K562 (cell line): Measurements from ENCODE around the gene PASD1. TPM values are rescaled to one million over a fixed set of nuclear protein-coding genes. Genes with fewer than 3 reads are reported as not detected.

Experiments used
- ATAC-seq: fragments of 200-7000 bp; cut with Tn5 transposase; 3 replicates; pipeline ENCODE4 v1.9.1; 2020; ENCODE audit warnings: moderate library complexity
- BruUV-seq: library from RNA; stranded (reverse); fragments of 400-500 nt; replicated peaks from 2 replicates; lab custom pipeline; 2021; lab: Mats Ljungman, UMichigan
- CTCF ChIA-PET: fragments of 300-600 bp; formaldehyde crosslinking; extraction: SDS; loops from one replicate; lab custom pipeline; 2021; ENCODE audit warnings: low intra/inter-chr PET ratio; lab: Yijun Ruan, JAX
- POLR2A ChIA-PET: fragments of 300-600, 350-650 bp; sonication (Branson Sonifier 250); formaldehyde crosslinking; extraction: SDS; loops from one replicate; lab custom pipeline; 2021; ENCODE audit warnings: antibody characterized with exemption, inconsistent platforms; lab: Yijun Ruan, JAX
- DNase-seq, 4 experiments: peaks; one replicate each; pipeline versions ENCODE4 v3.0.0 to v3.0.0-alpha.2; 2011 to 2018; ENCODE audit warnings: low spot score in 3 of 4, mixed read lengths in 3 of 4; ENCODE audit errors: extremely low read depth in 1 of 4
- FAIRE-seq: peaks from 2 replicates; lab custom pipeline; 2011; peaks lifted over from hg19 to GRCh38; lab: Jason Lieb, UNC
- H2AFZ ChIP-seq: 2 replicates; pipeline ENCODE4 v1.6.0; 2011; ENCODE audit warnings: low read depth, low read length, control low read depth, inconsistent platforms
- H3K27ac ChIP-seq: fragments of 200-600 bp; 3 replicates; pipeline ENCODE4 v1.8.0; 2011; ENCODE audit warnings: low read depth, mild to moderate bottlenecking, control low read depth, inconsistent platforms, low read length, moderate library complexity, mixed read lengths; ENCODE audit errors: extremely low read depth
- H3K27me3 ChIP-seq, 2 experiments: fragments of 300-600 bp in 1 of 2; 2 replicates in 1 of 2; 3 replicates in 1 of 2; pipeline versions ENCODE4 v1.6.0 to v1.8.0; 2011; ENCODE audit warnings: inconsistent platforms in 2 of 2, low read length in 2 of 2, mild to moderate bottlenecking in 1 of 2, mixed read lengths in 1 of 2, moderate library complexity in 1 of 2; ENCODE audit not compliant: control insufficient read depth in 2 of 2, insufficient read depth in 2 of 2
- H3K36me3 ChIP-seq: fragments of 300-600 bp; 3 replicates; pipeline ENCODE4 v1.8.0; 2011; ENCODE audit warnings: mild to moderate bottlenecking, low read length, inconsistent platforms; ENCODE audit not compliant: control insufficient read depth, insufficient read depth
- H3K4me1 ChIP-seq, 2 experiments: fragments of 200-600 bp in 1 of 2; replicated peaks in 1 of 2; 2 replicates in 1 of 2; 3 replicates in 1 of 2; pipeline versions ENCODE4 v1.5.1 to v1.8.0; 2011; ENCODE audit warnings: inconsistent platforms in 2 of 2, low read length in 2 of 2, mild to moderate bottlenecking in 1 of 2, mixed read lengths in 1 of 2, moderate library complexity in 1 of 2; ENCODE audit not compliant: control insufficient read depth in 2 of 2, insufficient read depth in 2 of 2
- H3K4me2 ChIP-seq: 2 replicates; pipeline ENCODE4 v1.6.1; 2011; ENCODE audit warnings: low read length, control low read depth, inconsistent platforms, mixed read lengths; ENCODE audit not compliant: insufficient read depth
- H3K4me3 ChIP-seq: fragments of 200-600 bp; sonication (generic), shearing (Covaris generic); 2 replicates; pipeline ENCODE4 v1.5.1; 2016; ENCODE audit warnings: control low read depth, inconsistent platforms
- H3K79me2 ChIP-seq: fragments of 200-600 bp; 3 replicates; pipeline ENCODE4 v1.8.0; 2011; ENCODE audit warnings: low read length, inconsistent platforms; ENCODE audit not compliant: control insufficient read depth, insufficient read depth
- H3K9ac ChIP-seq, 2 experiments: 2 replicates each; pipeline versions ENCODE4 v1.6.0 to v1.6.1; 2011; ENCODE audit warnings: low read depth in 2 of 2, low read length in 2 of 2, control low read depth in 1 of 2, inconsistent platforms in 1 of 2, mild to moderate bottlenecking in 1 of 2, mixed read lengths in 1 of 2; ENCODE audit not compliant: insufficient read depth in 1 of 2
- H3K9me1 ChIP-seq: one replicate; pipeline ENCODE4 v1.6.0; 2011; ENCODE audit warnings: inconsistent platforms, mild to moderate bottlenecking, low read length, moderate library complexity; ENCODE audit not compliant: control insufficient read depth, insufficient read depth
- H3K9me3 ChIP-seq: replicated peaks from 2 replicates; pipeline ENCODE4 v1.5.1; 2011; ENCODE audit warnings: low read depth, low read length, inconsistent platforms; ENCODE audit not compliant: control insufficient read depth, insufficient read depth
- H4K20me1 ChIP-seq: replicated peaks from 2 replicates; pipeline ENCODE4 v1.6.1; 2011; ENCODE audit warnings: low read length, inconsistent platforms, mixed read lengths; ENCODE audit not compliant: control insufficient read depth, insufficient read depth
- CTCF ChIP-seq, 3 experiments: IDR thresholded peaks in 2 of 3; conservative IDR thresholded peaks in 1 of 3; 2 replicates each; pipeline ENCODE4 v1.5.1; 2011 to 2012; ENCODE audit warnings: low read length in 3 of 3, mild to moderate bottlenecking in 3 of 3, control low read depth in 2 of 3, improper control_type of control experiment in 1 of 3, inconsistent platforms in 1 of 3, low read depth in 1 of 3, mixed read lengths in 1 of 3, moderate library complexity in 1 of 3; ENCODE audit not compliant: insufficient read depth in 2 of 3
- DEAF1 ChIP-seq: fragments of 450-650 bp; formaldehyde crosslinking; IDR thresholded peaks from 2 replicates; pipeline ENCODE4 v1.4.0; 2020; ENCODE audit warnings: mild to moderate bottlenecking, moderate library complexity
- FUS ChIP-seq: fragments of 200-400 bp; formaldehyde crosslinking; optimal IDR thresholded peaks from 2 replicates; pipeline ENCODE3; 2017; ENCODE audit warnings: low read depth, low read length
- KLF1 ChIP-seq: fragments of 450-650 bp; IDR thresholded peaks from 2 replicates; pipeline ENCODE4 v1.6.1; 2016; ENCODE audit warnings: missing genetic modification characterization, missing compliant biosample characterization
- RAD21 ChIP-seq, 2 experiments: fragments of 250-450 bp in 1 of 2; fragments of 450-650 bp in 1 of 2; sonication (Bioruptor Pico) in 1 of 2; formaldehyde crosslinking in 1 of 2; IDR thresholded peaks in 1 of 2; conservative IDR thresholded peaks in 1 of 2; 2 replicates each; pipeline versions ENCODE4 v1.4.0 to v1.8.0; 2020 to 2022; ENCODE audit warnings: mild to moderate bottlenecking in 2 of 2, moderate library complexity in 1 of 2
- REST ChIP-seq, 2 experiments: fragments of 450-650 bp; formaldehyde crosslinking in 1 of 2; IDR thresholded peaks; 2 replicates each; pipeline versions ENCODE4 v1.4.0 to v1.6.1; 2014 to 2020; ENCODE audit warnings: mild to moderate bottlenecking in 2 of 2, borderline replicate concordance in 1 of 2, low read depth in 1 of 2
- SMC3 ChIP-seq: conservative IDR thresholded peaks from 2 replicates; pipeline ENCODE4 v1.6.1; 2011; ENCODE audit warnings: low read depth, low read length, improper control_type of control experiment; ENCODE audit not compliant: insufficient read depth
- ZNF695 ChIP-seq: fragments of 450-650 bp; formaldehyde crosslinking; IDR thresholded peaks from 2 replicates; pipeline ENCODE4 v1.4.0; 2020; ENCODE audit warnings: mild to moderate bottlenecking, moderate library complexity
- WGBS: fragments of 100-300 bp; shearing (Covaris generic); methylation state at CpG from one replicate; pipeline ENCODE4 v1.1.6; 2016; ENCODE audit warnings: low coverage, mixed read lengths; ENCODE audit not compliant: insufficient coverage; ENCODE audit errors: missing lambda C conversion rate; 5-methylcytosine and 5-hydroxymethylcytosine counted together
- in situ Hi-C: fragments of 300-500 bp; cut with MboI; formaldehyde crosslinking; loops from 4 replicates; pipeline ENCODE4 v1.15.0; 2018; ENCODE audit warnings: inconsistent platforms, mixed read lengths
- intact Hi-C: fragments of 100-400 bp; cut with micrococcal nuclease; formaldehyde crosslinking; loops from 2 replicates; pipeline ENCODE4 v1.14.2; 2022
- polyA plus RNA-seq, 8 experiments: library from polyadenylated mRNA; depleted of rRNA in 4 of 8; stranded (reverse) in 5 of 8; unstranded in 3 of 8; fragments of >200 nt; fragmentation: Nextera tagmentation in 2 of 8; fragmentation: Illumina TruSeq in 1 of 8; extraction: Ambion mirVana in 2 of 8; extraction: Trizol in 1 of 8; gene quantifications; 2 replicates each; pipeline versions ENCODE4 v1.2.1 to v1.2.3, GENCODE V29; 2011 to 2014; ENCODE audit warnings: inconsistent platforms in 1 of 8, missing spikeins in 1 of 8
- total RNA-seq, 7 experiments: library from RNA; depleted of rRNA in 6 of 7; stranded (reverse); fragments of >200 nt in 6 of 7; fragmentation: Illumina TruSeq in 2 of 7; extraction: Trizol in 2 of 7; gene quantifications; 2 replicates each; pipeline versions ENCODE4 v1.2.1 to v1.2.3, GENCODE V29; 2011 to 2021; ENCODE audit warnings: low replicate concordance in 1 of 7

PASD1 gene
- total and polyA plus RNA-seq, 9 of the 15 experiments (the other 6 are each of a cell fraction or from before 2014, with no cell fraction given): 1.7 to 12.8 (median 9.6) TPM

- intact Hi-C loops (loop anchor here (1.0 to 10.0 kb wide), 3 partner anchors 175 to 906 kb away; no protein-coding TSS in a partner anchor), in situ Hi-C loops (loop anchor here (5.0 to 25.0 kb wide), 4 partner anchors 174 to 919 kb away; no protein-coding TSS in a partner anchor)
- Histone ChIP-seq H3K9me1 (peaks cover 3% of the 10 kb centered on the region), H2AFZ (no peak overlapping the region), H3K4me3 (no peak overlapping the region), H3K4me2 (no peak overlapping the region), H4K20me1 (no peaks in the 10 kb centered on the region; the same call in 1 of the 2 replicates), H3K27ac (no peak overlapping the region), H3K9me3 (no peaks in the 10 kb centered on the region), H3K36me3 (no peaks in the 10 kb centered on the region), H3K9ac (no peak overlapping the region), H3K27me3 (peaks cover 0 to 12% of the 10 kb centered on the region in 2 experiments; a peak in 2 of 5 replicates), H3K79me2 (no peaks in the 10 kb centered on the region), H3K4me1 (peaks cover 0 to 5% of the 10 kb centered on the region in 2 experiments; a peak in 3 of 5 replicates)
- POLR2A ChIA-PET: no interaction called here
- TF ChIP-seq ZNF695 (CRISPR knock-in tag): no peak
- TF ChIP-seq SMC3: peak; percentile 95
- peak; percentile 64; the same call in 1 of the 2 replicates for TF ChIP-seq DEAF1 (CRISPR knock-in tag)
- peak; percentile 65 to 82 (median 81) for TF ChIP-seq CTCF (IDR thresholded peaks at IDR 0.05 in 2 of 3, conservative IDR thresholded peaks at IDR 0.05 in 1 of 3; ENCODE audit: insufficient read depth in 2 of 3, low read depth in 1 of 3, low read length in 3 of 3)
- TF ChIP-seq KLF1 (tag): peak; percentile 75
- TF ChIP-seq REST (IDR thresholded peaks at IDR 0.05; ENCODE audit: borderline replicate concordance): peak; percentile 84
- TF ChIP-seq REST (CRISPR knock-in tag; IDR thresholded peaks at IDR 0.05; ENCODE audit: low read depth): no peak
- no peak for TF ChIP-seq FUS
- TF ChIP-seq RAD21 (CRISPR knock-in tag; conservative IDR thresholded peaks at IDR 0.05 in 1 of 2, IDR thresholded peaks at IDR 0.05 in 1 of 2): peak; percentile 87 to 90
- peak; percentile 92 for FAIRE-seq
- ATAC-seq: peak; percentile 99
- DNase-seq: peak; percentile 62 to 78 (median 72)
- CTCF ChIA-PET: interaction anchor here (0.9 to 2.6 kb wide), 5 partner anchors 175 to 908 kb away, joined by 3 to 18 read pairs (median 6); no protein-coding TSS in a partner anchor
- WGBS: 13% methylated on average over 4 of the region's 4 CpGs
- no TSS peak for BruUV-seq
These were observed 117.3 kb downstream of the PASD1 start for GRCh38 chrX:151680805-151681204.
